ENCODE results near the gene PDSS2.

DNA sequence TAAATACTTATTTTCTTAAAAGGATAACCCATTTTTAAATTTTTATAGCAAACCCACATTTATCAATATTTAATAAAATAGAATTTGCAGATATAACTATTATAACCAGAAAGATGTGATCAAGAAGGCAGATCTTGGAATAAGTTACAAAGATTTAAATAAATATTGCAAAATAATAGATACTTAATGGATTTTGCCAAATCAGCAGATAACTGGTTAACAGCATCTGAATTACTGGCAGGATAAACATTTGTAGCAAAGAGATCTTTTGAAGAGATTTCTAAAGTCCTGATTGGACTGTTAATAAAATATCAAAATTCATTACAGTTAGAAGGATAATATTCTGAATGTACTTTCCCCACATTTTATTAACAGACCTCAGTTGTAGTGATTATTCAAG is 144.2 kb downstream of the PDSS2 start:
- TF ChIP-seq, protein P1, sequence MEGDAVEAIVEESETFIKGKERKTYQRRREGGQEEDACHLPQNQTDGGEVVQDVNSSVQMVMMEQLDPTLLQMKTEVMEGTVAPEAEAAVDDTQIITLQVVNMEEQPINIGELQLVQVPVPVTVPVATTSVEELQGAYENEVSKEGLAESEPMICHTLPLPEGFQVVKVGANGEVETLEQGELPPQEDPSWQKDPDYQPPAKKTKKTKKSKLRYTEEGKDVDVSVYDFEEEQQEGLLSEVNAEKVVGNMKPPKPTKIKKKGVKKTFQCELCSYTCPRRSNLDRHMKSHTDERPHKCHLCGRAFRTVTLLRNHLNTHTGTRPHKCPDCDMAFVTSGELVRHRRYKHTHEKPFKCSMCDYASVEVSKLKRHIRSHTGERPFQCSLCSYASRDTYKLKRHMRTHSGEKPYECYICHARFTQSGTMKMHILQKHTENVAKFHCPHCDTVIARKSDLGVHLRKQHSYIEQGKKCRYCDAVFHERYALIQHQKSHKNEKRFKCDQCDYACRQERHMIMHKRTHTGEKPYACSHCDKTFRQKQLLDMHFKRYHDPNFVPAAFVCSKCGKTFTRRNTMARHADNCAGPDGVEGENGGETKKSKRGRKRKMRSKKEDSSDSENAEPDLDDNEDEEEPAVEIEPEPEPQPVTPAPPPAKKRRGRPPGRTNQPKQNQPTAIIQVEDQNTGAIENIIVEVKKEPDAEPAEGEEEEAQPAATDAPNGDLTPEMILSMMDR (IDR thresholded peaks at IDR 0.05), result no peak
- no peak for TF ChIP-seq POLR2A (IDR thresholded peaks at IDR 0.05)

Measured in body of pancreas (tissue), 4 donors.